Ectodermal cell (in vitro differentiated cells): ENCODE results near the gene FILIP1.

Experiments used
- H3K27ac ChIP-seq: 2 replicates; pipeline ENCODE4 v1.7.0; 2013; ENCODE audit warnings: mild to moderate bottlenecking, low read depth, low read length; ENCODE audit not compliant: insufficient read depth, poor library complexity, severe bottlenecking
- H3K27me3 ChIP-seq: 2 replicates; pipeline ENCODE4 v1.7.0; 2013; ENCODE audit warnings: mild to moderate bottlenecking, low read length; ENCODE audit not compliant: insufficient read depth, control insufficient read depth, poor library complexity, severe bottlenecking
- H3K36me3 ChIP-seq: one replicate; pipeline ENCODE4 v1.7.0; 2013; ENCODE audit warnings: low read length; ENCODE audit not compliant: control insufficient read depth, insufficient read depth
- H3K4me1 ChIP-seq: one replicate; pipeline ENCODE4 v1.7.0; 2013; ENCODE audit warnings: low read length; ENCODE audit not compliant: control insufficient read depth, insufficient read depth
- H3K4me3 ChIP-seq: 2 replicates; pipeline ENCODE4 v1.7.0; 2013; ENCODE audit warnings: low read depth, low read length, control low read depth; ENCODE audit not compliant: insufficient read depth
- H3K9me3 ChIP-seq: 2 replicates; pipeline ENCODE4 v1.7.0; 2013; ENCODE audit warnings: mild to moderate bottlenecking, low read length, moderate library complexity; ENCODE audit not compliant: control insufficient read depth
- WGBS, 2 experiments: methylation state at CpG; one replicate each; pipeline ENCODE4 v1.1.7; 2013; ENCODE audit warnings: missing lambda C conversion rate in 2 of 2; 5-methylcytosine and 5-hydroxymethylcytosine counted together

The FILIP1 gene

DNA sequence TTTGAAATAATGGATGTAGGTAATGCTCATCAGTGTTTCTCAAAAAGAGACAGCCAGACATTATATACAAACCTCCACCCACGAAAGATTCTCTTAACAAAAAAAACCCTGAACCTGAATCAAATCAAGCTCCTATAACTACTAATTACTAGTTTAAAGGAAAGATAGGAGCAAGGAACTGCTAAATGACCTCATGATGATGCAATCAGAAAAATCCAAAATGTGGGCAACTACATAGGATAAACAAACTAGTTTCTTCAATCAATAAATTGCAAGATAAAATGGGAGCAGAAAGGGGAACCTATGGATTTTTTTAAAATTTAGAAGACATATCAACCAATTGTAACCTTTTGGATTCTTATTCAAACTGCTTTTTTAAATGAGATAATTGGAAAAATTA lies 165.8 kb downstream of the FILIP1 start:
- H3K36me3 ChIP-seq: peaks cover 12% of the 10 kb centered on the region
- no peak overlapping the region for H3K4me3 ChIP-seq
- H3K27ac ChIP-seq: no peak overlapping the region
- no peaks in the 10 kb centered on the region for H3K27me3 ChIP-seq
- H3K9me3 ChIP-seq: no peaks in the 10 kb centered on the region
- 90% methylated on average over 1 of the region's 1 CpG; no CpG with 5 or more reads in 1 of the 2 experiments for WGBS, 2 experiments
- peaks cover 28% of the 10 kb centered on the region for H3K4me1 ChIP-seq

DNA sequence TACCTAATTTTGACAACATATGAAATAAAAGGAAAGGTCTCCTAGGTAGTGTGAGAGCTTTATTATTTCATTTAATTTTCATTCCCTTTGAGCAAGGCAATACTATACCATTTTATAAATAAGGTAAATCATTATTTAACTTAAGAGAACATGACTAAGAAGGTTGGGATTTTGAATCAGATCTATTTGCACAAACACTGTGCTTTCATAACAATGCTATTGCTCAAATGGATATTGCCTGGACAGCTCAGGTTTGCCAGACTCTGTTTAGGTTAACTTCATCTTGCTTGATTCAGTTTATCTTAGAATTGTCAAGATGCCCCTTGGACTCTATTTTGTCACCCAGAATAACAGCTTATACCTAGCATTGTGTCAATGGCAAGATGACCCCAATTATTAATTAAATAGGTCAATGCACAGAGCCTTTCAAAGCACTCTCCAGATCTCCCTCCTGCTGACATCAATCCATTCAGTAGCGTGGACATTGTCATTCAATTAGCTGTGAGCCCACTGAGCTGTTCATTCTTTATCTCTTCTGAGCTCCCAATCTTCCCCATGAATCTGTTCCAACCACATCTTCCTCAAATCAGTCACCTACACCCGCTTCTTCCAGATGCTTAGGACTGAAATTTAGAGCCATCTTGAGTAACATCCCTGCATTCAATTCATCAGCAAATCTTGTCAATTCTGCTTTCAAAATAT lies 166.9 kb downstream of the FILIP1 start:
- 18 to 27% methylated on average over 2 of the region's 2 CpGs for WGBS, 2 experiments
- Histone ChIP-seq H3K36me3 (peaks cover 14% of the 10 kb centered on the region), H3K9me3 (no peaks in the 10 kb centered on the region), H3K27me3 (no peaks in the 10 kb centered on the region), H3K4me3 (no peak overlapping the region), H3K4me1 (peaks cover 22% of the 10 kb centered on the region), H3K27ac (peak overlapping the region; percentile 71)

DNA sequence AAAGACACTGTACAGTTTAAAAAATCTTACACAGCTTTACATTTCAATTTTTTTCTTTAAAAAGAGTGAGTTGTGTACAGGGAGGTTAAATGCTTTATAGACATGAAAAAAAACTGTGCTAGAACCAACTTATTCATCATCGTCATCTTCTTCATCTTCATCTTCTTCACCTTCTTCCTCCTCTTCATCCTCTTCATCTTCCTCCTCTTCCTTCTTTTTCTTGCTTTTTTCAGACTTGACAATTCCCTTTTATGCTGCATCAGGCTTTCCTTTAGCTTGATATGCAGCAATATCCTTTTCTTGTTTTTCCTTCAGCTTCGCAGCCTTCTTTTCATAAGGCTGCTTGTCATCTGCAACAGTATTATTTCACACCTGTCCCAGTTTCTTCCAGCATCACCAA lies 174.7 kb downstream of the FILIP1 start:
- 47 to 50% methylated on average over 2 of the region's 2 CpGs for WGBS, 2 experiments
- Histone ChIP-seq H3K27ac (no peak overlapping the region), H3K36me3 (peaks cover 18% of the 10 kb centered on the region), H3K4me3 (no peak overlapping the region), H3K4me1 (peaks cover 3% of the 10 kb centered on the region), H3K27me3 (no peaks in the 10 kb centered on the region), H3K9me3 (no peaks in the 10 kb centered on the region)

DNA sequence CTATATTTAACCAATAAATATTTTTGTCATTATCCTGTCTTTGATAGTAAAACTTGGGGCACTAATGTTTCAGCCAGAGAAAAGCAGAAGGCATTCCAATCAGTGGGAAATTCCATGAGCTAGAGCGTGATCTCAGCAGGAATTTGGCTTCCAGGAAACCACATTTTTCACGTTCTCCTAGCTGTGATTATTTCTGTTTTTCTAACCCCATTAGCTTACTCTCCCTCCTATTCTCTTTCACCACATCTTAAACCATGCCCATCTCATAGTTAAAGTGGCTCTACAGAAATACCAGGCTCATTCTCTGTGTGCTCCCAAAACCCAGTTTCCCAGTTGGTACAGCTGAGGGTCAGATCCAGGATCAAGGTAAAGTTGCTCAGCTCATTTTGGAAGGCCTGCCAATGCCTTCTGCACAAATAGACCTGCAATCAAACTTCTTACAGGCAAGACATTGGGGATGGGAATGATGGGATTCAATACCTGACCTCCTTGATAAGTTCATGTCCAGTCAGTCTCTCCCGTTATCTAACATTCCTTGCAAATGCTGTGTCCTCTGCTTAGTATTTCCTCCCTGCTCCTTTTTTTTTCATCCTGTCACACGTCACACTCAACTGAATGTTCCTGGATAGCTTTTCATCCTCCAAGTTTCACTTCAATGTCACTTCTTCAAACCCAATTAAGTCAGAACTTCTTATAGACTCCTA lies 175.9 kb downstream of the FILIP1 start:
- Histone ChIP-seq H3K27me3 (no peaks in the 10 kb centered on the region), H3K27ac (no peak overlapping the region), H3K36me3 (peaks cover 12% of the 10 kb centered on the region), H3K9me3 (no peaks in the 10 kb centered on the region), H3K4me1 (peaks cover 3% of the 10 kb centered on the region), H3K4me3 (no peak overlapping the region)
- WGBS, 2 experiments: 73 to 75% methylated on average over 4 of the region's 4 CpGs

DNA sequence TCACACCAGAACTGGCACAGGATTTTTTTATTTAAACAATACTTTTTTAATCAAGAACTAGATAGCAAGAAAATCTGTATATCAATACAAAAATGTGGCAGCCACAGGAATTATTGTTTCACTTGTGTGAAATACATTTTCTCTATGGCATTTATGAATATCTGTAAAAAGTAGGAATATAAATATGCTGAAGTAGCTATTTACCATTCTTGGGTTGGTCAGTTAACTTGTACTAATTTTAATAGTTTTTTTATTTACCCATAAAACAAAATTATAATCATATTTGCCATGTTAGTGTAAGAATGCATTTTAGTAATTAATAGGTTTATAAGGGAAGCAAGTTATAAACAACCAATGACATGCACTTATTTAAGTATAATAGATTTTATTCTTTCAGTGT lies 177.6 kb downstream of the FILIP1 start:
- H3K4me3 ChIP-seq: no peak overlapping the region
- H3K27me3 ChIP-seq: no peaks in the 10 kb centered on the region
- no peaks in the 10 kb centered on the region for H3K9me3 ChIP-seq
- peaks cover 9% of the 10 kb centered on the region for H3K36me3 ChIP-seq
- H3K4me1 ChIP-seq: peaks cover 3% of the 10 kb centered on the region
- no peak overlapping the region for H3K27ac ChIP-seq

DNA sequence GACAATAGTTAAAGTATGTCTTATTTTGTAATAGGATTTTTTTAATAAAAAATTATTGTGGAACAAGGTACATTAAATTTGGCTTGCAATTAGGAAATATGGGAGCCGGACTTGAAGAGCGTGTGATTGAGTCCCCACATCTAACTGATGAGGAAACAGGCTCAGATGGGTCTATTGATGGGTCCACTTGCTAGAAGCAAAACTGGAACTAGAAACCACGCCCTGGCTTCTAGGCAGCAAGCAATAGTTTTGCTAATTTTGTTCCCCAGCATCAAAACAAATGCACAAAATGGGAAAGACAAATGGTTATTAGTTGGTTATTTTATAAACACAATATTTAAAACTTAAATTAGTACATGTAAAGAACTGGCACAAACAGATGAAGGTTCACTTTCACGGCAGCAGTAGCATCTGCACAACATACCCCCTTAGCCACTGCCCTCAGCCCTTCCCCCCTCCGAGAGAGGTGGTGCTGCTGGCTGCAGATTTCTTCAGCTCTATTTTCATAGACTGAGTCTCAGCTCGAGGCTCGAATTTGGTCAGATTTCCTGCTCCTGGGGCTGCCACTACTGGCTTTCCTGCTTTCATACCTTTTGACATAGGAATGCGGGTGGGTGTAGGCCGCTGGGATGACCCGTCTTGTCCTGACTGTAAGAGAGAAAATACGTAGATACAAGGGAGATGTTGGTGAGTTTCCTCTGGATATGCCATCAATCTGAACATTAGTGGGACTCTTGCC lies 185.2 kb downstream of the FILIP1 start:
- H3K9me3 ChIP-seq: no peaks in the 10 kb centered on the region
- peaks cover 9% of the 10 kb centered on the region for H3K4me1 ChIP-seq
- no peaks in the 10 kb centered on the region for H3K36me3 ChIP-seq
- WGBS, 2 experiments: 65 to 71% methylated on average over 11 of the region's 11 CpGs
- no peak overlapping the region for H3K4me3 ChIP-seq
- H3K27me3 ChIP-seq: no peaks in the 10 kb centered on the region
- no peak overlapping the region for H3K27ac ChIP-seq

DNA sequence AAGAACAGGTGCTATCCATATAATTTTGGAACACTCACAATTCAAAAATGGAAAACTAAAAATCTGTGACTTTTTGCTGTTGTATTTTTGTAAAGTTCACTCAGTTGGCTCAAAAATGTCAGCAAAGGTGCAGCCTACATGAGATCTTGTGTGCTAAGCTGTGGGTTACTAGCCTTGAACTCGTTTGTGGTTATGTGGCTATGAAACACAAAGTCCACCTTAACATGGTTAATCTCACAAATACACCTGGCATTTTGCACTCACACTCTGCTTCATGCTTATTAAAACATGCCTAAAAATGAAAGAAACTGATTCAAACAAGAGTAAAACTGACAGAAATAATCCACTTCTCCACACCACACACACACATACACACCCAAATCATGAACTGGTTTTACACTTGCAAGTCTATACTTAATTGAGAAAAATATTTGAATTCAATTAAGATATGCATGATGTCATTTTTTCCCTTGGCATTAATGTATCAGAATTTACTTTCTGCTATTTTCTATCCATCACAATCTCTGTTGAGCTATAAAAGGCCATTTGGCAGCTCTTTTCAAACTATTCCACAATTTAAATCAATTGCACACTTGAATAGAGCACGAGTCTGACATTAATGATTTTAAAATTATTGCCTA lies 186.1 kb downstream of the FILIP1 start:
- Histone ChIP-seq H3K9me3 (no peaks in the 10 kb centered on the region), H3K27me3 (no peaks in the 10 kb centered on the region), H3K27ac (no peak overlapping the region), H3K4me3 (no peak overlapping the region), H3K4me1 (peaks cover 9% of the 10 kb centered on the region), H3K36me3 (no peaks in the 10 kb centered on the region)
- 100% methylated on average over 1 to 2 of the region's 2 CpGs for WGBS, 2 experiments

DNA sequence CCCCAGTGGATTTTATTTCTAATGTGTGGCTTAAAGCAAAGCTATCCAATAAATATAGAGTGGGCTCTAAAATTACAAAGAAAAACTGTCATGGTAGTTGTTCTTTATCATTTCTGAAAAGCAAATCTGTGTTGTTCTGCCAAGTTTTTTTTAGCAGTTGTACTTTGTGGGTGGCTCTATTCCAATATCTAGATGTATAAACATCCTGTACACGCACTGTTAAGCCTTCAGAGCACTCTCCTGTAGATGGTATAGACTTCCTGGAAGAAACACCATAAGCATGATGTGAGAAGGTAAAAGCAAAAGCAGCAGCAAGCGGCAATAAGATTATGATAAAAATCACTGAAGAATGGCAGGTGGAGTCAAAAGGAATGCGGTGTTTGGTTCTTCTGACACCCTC lies 187.5 kb downstream of the FILIP1 start:
- WGBS, 2 experiments: 94% methylated on average over 3 of the region's 3 CpGs
- no peak overlapping the region for H3K27ac ChIP-seq
- H3K4me3 ChIP-seq: no peak overlapping the region
- no peaks in the 10 kb centered on the region for H3K36me3 ChIP-seq
- H3K27me3 ChIP-seq: no peaks in the 10 kb centered on the region
- no peaks in the 10 kb centered on the region for H3K9me3 ChIP-seq
- peaks cover 9% of the 10 kb centered on the region for H3K4me1 ChIP-seq

DNA sequence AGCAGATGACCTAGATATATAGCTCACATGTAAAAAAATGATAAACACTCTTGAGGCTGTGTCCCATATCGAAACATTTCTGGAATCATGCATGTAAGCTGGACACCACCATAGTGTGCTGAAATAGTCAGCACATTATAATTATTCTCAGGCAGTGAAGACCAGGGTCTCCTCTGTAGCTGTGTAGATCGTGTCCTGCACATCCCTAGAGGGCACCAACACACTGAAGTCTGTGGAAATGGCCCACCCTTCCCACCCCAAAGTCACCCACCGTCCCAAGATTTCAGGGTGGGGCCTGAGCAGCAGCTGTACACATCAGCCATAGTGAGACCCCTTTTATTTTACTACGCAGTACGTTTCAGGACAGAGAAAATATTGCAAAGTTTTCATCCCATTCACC lies 188.0 kb downstream of the FILIP1 start:
- Histone ChIP-seq H3K9me3 (no peaks in the 10 kb centered on the region), H3K4me1 (peaks cover 9% of the 10 kb centered on the region), H3K4me3 (no peak overlapping the region), H3K27ac (no peak overlapping the region), H3K36me3 (no peaks in the 10 kb centered on the region), H3K27me3 (no peaks in the 10 kb centered on the region)
- WGBS, 2 experiments: 81 to 88% methylated on average over 5 of the region's 5 CpGs

DNA sequence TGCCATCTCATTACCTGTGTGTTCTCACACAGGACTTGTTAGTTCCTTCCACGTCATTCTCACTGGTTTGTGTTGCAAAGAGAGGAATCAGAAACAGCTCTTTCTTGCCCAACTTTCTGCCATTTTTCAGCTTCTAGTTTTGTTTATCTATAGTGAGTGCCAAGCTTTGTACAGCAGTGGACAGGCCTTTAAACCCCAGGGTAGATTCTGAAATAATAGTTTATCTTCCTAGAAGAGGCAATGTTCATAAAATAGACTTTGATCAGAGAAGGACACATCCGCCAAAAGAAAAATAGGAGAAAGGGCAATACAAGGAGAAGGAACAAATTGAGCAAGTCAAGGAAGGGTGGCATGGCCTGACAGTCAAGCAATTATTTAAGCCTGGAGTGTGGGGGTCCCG lies 191.3 kb downstream of the FILIP1 start:
- no peaks in the 10 kb centered on the region for H3K9me3 ChIP-seq
- 93 to 94% methylated on average over 3 of the region's 3 CpGs for WGBS, 2 experiments
- H3K27ac ChIP-seq: no peak overlapping the region

More for the DNA sequence above, 191.3 kb downstream of the FILIP1 start:
- Histone ChIP-seq H3K27me3 (no peaks in the 10 kb centered on the region), H3K36me3 (no peaks in the 10 kb centered on the region), H3K4me1 (peaks cover 6% of the 10 kb centered on the region), H3K4me3 (no peak overlapping the region)
